NCI-H146 treated with DMSO at 0.1 percent for 48 hours (cell line): ENCODE measurements around the gene VPS50.

Experiments
- DNase-seq: peaks from one replicate; lab custom pipeline; 2025; ENCODE audit not compliant: unreplicated experiment; lab: John Stamatoyannopoulos, UW

The VPS50 gene

GRCh38 chr7:93392984-93393383 lies 160.8 kb downstream of the VPS50 start:
- DNase-seq = no peak

GRCh38 chr7:93399642-93400041 lies 167.5 kb downstream of the VPS50 start:
- no peak for DNase-seq

- DNase-seq = no peak
Measured at GRCh38 chr7:93402944-93403343, 170.8 kb downstream of the VPS50 start.

GRCh38 chr7:93407239-93407638 lies 175.1 kb downstream of the VPS50 start:
- no peak for DNase-seq

- no peak for DNase-seq
Measured at GRCh38 chr7:93409324-93409723, 177.2 kb downstream of the VPS50 start.
